B cell (primary cell): ENCODE results near the gene TFPT.

Experiments used
- EZH2 ChIP-seq: IDR thresholded peaks from 2 replicates; pipeline ENCODE4 v1.6.1; 2012; ENCODE audit warnings: borderline replicate concordance, low read depth, mild to moderate bottlenecking, moderate library complexity, low read length; ENCODE audit not compliant: insufficient read depth, poor library complexity, severe bottlenecking
- TF ChIP-seq, protein P1 (sequence below): fragments of 200-600 bp; IDR thresholded peaks from one replicate; pipeline ENCODE4 v1.8.0; 2022; ENCODE audit warnings: antibody characterized with exemption, mild to moderate bottlenecking

DNA sequence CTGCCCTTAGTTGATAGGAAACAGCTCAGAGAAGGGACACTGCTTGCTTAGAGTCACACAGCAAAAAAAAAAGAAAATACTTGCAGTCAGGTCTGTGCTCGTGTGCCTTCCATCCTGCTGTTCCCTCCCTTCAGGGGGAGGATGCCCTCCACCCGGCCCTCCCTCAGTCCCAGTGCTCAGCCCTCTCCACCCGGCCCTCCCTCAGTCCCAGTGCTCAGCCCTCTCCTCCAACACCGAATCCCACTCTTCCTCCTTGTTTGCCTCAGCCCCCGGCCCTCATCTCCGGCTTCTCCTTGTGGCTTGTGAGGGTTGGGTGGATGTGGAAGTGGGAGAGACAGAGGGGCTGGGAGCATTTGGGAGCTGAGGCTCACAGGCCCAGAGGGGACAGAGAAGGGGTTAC, 5.8 kb downstream of the TFPT start:
- TF ChIP-seq, protein P1, sequence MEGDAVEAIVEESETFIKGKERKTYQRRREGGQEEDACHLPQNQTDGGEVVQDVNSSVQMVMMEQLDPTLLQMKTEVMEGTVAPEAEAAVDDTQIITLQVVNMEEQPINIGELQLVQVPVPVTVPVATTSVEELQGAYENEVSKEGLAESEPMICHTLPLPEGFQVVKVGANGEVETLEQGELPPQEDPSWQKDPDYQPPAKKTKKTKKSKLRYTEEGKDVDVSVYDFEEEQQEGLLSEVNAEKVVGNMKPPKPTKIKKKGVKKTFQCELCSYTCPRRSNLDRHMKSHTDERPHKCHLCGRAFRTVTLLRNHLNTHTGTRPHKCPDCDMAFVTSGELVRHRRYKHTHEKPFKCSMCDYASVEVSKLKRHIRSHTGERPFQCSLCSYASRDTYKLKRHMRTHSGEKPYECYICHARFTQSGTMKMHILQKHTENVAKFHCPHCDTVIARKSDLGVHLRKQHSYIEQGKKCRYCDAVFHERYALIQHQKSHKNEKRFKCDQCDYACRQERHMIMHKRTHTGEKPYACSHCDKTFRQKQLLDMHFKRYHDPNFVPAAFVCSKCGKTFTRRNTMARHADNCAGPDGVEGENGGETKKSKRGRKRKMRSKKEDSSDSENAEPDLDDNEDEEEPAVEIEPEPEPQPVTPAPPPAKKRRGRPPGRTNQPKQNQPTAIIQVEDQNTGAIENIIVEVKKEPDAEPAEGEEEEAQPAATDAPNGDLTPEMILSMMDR = no peak
- no peak for TF ChIP-seq EZH2
